COR-L47 (cell line): Measurements from ENCODE around the gene CAMSAP2.

Experiments used
- DNase-seq: peaks from one replicate; lab custom pipeline; 2025; lab: John Stamatoyannopoulos, UW

CAMSAP2 gene

DNA sequence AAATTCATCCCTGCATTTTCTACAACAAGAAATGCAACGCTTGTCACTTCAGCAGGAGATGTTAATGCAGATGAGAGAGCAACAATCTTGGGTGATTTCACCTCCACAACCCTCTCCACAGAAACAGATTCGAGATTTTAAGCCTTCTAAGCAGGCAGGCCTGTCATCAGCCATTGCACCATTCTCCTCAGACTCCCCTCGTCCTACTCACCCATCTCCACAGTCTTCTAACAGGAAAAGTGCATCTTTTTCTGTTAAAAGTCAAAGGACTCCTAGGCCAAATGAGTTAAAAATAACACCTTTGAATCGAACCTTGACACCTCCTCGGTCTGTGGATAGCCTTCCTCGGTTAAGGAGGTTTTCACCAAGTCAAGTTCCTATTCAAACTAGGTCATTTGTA lies 110.7 kb downstream of the CAMSAP2 start:
- no peak for DNase-seq

DNA sequence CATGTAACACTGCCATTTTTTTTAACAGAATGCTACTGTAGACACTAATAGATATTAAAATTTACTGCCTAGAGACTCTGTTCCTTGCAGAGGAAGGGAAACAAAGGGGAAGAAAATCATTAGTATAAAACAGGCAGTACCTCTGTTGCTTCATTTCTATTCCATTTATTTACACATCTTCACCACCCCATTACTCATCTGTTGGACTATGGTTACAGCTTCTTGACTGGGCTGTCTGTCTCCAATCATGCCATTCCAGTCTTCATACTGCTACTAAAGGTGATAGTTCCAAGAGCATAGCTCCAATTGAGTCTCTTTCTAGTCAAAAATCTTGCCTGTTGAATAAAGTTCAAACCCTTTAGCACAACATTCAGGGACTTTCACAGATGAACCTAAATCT lies 111.9 kb downstream of the CAMSAP2 start:
- DNase-seq: no peak

DNA sequence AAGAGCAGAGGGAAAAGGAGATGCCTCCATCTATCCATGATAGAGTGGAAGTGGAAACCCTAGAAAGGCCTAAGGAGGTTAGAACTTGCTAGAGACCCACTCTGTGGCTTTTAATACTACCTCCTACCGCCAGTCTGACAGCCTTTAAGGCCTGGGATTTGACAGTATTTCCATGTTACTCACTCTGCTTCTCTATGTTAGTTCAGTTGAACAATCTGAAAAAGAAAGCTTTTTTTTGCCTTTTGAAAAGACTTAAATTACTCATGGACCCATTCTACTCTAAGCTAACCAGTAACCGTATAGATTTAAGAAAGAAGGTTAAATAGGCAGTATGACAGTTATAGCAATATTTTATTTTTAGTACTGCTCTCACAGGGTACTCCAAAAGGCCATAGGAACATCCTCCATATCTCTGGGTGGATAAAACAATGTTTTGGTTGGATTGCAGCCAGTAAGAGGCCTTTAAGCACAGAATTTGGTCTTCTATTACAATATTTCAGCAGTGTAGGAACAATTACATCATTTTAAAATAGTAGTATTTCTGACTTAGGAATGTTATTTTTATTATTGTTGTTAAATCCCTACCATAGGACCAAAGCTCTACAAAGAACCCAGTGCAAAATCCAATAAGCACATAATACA lies 118.1 kb downstream of the CAMSAP2 start:
- no peak for DNase-seq

DNA sequence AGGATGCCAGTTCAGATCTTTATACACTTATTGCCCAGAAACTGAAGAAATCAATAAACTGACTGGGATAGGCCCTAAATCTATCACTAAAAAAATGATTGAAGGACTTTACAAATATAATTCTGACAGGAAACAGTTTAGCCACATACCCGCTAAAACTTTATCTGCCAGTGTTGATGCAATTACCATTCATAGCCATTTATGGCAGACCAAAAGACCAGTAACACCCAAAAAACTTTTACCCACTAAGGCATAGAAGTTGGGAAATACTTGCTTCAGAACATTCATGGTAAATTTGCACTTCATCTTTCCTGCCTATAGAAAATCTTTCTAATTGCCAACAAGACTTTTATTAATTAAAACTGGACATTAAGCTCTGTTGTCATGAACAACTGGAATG lies 119.1 kb downstream of the CAMSAP2 start:
- DNase-seq: no peak

DNA sequence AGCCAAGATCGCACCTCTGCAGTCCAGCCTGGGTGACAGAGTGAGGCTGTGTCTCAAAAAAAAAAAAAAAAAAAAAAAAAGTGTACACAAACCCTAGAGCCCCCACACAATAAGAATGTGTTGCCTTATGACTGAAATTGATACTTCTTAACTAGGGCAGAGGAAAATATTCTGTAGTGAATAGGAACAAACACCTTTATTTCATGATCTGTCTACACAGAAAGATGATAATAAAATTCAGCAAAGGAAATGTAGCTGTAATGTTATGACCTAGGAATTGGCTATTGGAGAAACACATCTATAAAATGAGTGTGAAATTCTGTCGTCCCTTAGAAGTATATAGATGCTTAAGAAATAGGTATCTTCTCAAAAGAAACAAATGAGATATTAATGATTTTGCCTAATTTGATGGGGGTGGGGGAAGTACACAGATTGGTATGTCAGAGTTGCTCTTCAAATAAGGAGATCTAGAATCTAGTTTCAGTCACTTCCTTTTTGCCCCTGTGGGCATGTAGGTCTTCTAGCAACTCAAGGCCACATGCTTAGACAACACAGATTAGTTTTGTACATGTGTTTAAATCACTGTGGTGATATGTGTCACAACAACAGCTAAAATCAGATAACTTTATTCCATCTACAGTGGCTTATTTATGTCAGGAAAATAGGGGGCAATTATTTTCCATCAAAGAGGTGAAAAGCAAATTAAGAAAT lies 123.4 kb downstream of the CAMSAP2 start:
- no peak for DNase-seq

DNA sequence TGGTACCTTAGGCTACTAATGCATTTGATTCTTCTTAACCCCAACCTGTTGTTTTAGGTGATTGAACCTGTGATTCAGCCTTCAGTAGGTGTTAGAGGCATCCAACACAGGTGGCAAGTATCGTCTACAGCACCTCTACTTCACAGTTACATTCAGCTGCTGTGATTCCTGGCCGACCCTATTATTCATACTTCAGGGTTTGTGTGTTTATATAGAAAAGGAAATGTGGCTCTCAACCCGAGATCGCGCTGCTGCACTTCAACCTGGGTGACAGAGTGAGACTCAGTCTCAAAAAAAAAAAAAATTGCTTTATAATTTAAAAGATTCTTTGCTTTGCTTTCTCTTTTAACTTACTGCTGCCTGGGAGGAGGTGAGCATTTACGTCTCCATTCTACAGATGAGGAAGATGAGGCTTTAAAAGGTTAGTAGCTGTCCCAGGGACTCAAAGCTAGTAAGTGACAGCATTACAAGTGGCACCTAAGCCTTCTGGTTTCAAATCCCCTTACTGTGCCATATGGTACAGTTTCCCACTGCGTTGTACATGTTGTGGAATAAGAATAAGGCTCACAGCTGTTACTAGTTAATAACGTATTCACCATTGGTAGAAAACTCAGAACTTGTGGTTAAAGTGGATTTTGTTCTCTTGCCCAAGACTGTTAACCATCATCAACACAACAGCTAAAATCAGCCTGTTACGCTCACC lies 124.2 kb downstream of the CAMSAP2 start:
- no peak for DNase-seq

DNA sequence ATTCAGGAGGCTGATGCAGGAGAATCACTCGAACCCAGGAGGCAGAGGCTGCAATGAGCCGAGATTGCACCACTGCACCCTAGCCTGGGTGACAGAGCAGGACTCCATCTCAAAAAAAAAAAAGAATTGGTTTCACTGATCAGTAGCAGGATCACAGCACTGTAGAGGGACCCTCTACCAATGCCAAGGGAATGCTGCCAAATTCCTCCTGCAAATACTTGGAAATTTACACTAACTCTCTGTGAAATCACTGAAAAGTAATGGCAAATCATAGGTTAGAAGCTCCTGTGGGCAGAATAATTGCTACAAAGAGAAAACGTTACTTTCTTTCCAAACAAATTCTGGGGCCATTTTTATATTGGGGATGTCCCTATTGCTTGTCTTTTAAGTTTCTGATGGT lies 127.4 kb downstream of the CAMSAP2 start:
- DNase-seq: no peak

DNA sequence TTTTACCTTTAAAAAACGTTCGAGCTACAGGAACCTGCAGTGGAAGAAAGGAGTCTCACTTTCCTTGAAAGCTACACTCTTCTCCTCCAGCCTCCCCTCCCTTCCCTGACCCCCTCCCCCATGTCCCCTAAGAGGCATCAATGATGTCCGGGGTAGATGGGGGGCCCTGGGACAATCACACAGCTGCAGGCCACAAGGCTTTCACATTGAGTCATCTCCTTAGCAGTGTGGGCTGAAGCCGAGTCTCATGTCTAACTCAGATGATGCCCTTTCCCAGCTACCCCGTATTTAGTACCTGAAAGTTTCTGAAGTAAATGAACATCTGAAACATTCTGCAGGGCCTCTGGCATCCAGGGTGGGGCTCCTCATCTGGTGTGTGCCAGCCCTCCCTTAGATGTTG lies 127.8 kb downstream of the CAMSAP2 start:
- DNase-seq: no peak

DNA sequence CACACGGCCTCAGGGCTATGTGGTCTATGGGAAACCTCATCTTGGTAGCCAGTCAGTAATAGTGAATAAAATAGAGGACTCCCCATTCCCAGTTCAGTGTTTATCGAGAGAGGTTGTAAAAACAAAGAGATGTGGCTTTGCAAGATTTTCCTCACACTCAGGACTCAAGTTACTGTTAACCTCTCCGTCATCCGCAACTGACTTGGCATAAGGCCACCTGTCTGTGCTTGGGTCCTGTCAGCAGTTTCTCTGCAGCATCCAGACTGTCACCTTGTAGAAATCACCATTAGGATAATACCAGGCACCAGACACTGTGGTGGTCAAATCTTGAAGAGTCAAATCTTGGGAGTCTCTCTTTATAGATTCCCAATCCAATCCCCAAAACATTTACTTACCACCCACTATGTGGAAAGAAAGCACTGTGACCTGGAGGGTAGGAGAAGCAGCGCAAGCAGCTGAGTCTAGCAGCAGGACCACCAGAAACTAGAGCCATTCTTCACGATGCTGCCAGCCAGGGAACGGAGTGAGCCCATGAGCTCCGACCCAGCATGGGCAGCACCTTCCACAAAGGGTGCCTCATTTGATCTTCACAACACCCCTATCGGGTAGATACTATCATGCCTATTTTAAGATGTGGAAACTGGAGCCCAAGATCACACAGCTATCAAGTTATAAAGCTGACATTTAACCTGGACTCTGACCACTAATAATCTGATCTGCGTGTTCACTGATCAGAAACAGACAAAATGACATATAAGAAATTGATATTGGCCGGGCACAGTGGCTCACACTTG lies 128.5 kb downstream of the CAMSAP2 start:
- DNase-seq: no peak

DNA sequence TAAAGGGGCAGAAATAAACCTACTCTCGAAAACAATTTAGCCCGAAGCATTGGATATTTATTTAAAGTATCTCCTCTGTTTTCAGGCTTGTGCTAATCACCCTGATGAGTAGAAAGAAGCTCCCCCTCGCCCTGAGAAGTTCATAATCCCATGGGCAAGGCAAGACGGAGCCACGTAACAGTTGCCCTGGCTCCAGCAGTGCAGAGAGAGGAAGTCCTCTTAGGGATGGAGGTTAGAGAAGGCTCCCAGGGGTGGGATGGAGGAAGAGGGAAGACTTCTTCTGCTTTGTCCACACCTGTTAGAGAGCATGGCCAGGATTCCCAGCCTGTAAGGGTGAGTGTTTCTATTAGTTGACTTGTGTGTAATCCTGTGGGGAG lies 130.7 kb downstream of the CAMSAP2 start:
- DNase-seq: no peak

DNA sequence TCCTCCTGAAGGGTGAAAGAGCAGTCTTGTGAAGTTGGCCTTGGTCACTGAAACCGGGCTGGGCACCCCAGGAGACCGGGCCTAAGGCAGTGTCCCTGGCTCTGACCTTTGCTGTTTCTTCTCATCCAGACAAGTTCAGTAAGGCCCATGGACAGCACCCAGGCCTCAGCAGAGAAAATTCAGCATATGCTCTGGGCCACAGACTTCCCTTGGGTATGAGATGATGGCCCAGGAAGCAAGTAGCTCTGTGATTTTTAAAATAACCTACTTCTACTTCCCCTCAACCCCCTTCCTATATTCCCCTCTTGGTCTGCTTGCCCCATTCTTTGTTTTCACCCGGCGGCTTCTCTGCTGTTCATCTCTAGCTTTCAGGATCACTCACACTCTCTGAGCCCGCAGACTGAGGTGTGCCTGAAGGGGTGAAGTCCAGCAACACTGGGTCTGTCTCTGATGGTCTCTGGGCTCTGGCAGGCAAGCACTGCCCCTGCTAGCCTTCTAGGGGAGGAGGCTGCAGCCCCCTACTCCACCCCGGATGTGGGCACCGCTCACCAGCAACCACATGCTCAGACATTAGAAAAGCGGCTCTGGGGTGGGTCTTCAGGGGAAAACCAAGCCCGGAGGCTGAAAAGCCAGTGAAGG lies 131.2 kb downstream of the CAMSAP2 start:
- DNase-seq: no peak

DNA sequence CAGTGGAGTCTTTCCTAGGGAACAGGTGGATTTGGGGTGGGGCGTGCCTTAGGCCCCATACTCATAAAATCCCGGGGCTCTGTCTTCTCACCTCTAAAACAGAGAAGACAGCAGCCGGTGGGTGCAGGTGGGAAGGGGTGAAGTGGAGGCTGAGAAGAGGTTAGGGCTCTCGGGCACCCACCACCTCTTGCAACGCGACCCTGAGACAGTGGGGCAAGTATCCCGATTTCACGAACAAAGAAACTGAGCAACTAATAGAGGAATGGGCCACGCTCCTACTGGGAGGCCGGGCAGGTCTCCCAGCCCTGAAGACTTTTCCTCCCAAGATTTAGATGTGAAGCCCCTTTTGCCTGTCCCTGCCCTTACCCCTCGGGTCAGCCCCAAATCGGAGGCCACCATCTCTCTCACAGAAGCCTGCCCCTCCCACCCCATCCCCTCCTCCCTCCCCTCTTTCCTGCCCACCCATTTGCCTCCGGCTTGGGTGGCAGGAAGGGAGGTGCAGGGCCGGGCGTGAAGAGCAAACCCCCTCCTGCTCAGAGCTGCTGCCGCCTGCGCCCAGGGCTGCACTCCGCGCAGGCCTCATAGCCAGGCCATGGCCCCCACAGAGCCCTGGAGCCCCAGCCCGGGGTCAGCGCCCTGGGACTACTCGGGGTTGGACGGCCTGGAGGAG lies 133.9 kb downstream of the CAMSAP2 start, which contains the start of gene GPR25:
TSS of gene GPR25 (plus strand) at position 536 of the 670 bp plus-strand sequence. CDS start at position 593, 57 bp downstream.
- no peak for DNase-seq

DNA sequence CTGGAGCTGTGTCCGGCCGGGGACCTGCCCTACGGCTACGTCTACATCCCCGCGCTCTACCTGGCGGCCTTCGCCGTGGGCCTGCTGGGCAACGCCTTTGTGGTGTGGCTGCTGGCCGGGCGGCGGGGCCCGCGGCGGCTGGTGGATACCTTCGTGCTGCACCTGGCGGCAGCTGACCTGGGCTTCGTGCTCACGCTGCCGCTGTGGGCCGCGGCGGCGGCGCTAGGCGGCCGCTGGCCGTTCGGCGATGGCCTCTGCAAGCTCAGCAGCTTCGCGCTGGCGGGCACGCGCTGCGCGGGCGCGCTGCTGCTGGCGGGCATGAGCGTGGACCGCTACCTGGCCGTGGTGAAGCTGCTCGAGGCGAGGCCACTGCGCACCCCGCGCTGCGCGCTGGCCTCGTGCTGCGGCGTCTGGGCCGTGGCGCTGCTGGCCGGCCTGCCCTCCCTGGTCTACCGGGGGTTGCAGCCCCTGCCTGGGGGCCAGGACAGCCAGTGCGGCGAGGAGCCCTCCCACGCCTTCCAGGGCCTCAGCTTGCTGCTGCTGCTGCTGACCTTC lies 134.5 kb downstream of the CAMSAP2 start:
- no peak for DNase-seq

DNA sequence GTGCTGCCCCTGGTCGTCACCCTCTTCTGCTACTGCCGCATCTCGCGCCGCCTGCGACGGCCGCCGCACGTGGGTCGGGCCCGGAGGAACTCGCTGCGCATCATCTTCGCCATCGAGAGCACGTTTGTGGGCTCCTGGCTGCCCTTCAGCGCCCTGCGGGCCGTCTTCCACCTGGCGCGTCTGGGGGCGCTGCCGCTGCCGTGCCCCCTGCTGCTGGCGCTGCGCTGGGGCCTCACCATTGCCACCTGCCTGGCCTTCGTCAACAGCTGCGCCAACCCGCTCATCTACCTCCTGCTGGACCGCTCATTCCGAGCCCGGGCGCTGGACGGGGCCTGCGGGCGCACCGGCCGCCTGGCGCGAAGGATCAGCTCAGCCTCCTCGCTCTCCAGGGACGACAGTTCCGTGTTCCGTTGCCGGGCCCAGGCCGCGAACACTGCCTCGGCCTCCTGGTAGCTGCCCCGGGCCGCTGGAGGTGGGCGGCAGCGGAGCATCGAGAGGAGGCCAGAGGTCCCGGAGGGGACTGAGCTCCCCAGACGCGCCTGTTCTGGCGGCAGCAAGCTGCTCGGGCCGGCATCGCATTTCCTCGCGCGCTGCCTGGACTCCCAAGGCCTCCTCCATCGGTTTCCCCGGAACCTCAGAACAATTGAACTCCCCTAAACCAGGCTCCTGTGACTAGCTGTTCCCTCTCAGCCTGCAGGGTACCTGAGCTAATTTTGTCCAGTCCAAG lies 135.1 kb downstream of the CAMSAP2 start:
- no peak for DNase-seq

DNA sequence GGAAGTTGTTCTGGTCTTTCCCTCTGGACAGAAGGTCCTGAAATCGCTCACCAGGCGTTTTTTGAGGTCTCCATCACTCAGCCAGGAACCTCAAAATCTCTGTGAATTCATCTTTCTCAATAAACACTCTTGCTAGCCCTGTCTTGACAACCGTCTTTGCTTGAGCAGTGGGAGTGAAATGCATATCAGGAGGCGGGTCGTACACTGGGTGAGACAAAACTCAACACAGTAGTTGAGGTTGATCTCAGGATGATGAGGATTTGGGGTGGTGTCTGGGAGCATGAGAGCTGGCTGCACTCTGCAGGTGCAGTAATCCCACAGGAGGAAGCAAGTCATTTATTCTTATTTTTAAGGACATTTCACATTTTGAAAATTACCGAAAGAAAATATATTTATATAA lies 136.0 kb downstream of the CAMSAP2 start:
- no peak for DNase-seq

DNA sequence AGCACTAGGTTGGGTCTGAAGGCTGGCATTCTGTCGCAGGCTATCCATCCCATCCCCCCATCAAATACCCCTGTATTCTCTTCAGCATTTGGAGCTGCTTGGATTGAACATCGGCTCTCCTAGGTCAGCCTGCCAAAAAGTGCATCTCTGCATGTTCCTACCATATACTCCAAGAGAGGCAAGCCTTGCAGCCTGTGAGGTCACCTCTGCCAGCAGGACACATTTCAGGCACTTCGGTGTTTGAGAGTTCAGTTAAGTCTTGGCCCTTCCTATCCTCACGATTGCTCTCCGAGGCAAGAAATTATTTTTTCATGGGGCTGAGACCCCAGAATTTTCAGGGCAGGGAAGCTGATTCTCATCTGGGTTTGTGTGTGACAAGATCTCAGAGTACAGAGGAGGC lies 136.7 kb downstream of the CAMSAP2 start:
- DNase-seq: no peak

DNA sequence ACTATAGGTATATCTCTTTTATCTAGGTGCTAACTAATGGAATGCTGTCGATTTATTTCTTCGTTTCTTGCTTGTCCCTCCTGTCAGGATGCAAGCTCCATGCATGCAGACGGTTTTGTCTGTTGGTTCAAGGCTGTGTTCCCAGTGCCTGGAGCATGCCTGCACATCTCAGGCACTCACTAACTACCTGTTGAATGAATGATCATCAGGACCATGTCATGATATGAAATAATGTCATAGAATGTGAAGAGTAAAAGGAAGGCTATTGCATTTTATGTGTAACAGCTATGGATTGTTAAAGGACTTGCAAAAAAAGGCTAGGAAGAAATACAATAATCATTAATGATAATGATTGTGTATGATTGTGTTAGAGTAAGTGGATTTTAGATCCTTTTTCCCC lies 138.3 kb downstream of the CAMSAP2 start:
- DNase-seq: no peak

DNA sequence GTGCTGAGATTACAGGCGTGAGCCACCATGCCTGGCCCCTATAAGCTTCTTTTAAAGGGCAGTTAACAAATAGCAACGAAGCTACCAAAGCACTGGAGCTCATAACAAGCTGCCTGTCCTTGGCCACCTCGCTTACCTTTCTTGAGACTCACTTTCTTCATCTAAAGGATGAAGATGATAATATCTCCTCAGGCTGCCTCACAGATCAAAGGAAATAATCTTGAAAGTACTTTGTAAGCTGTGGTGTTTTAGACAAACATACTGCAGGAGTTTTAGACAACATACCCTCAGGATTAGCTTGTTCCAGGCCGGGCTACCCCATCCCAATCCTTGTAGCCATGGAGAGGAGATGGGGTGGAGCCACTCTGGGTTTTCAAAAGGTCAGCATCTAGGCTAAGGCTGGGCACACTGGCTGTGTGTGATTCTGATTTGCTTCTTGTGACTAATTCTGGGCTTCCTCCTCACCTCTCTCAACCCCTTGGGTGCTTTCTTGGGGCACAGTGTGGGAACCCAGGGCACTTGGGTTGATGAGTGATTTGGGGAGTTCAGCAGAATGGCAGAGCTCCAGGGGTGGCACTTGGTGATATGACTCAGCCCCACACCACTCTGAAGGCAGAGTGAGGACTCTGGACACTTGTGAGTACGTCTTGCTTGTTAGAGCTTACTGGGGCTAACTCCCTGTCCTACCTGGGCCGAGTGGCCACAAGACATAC lies 139.3 kb downstream of the CAMSAP2 start:
- no peak for DNase-seq

DNA sequence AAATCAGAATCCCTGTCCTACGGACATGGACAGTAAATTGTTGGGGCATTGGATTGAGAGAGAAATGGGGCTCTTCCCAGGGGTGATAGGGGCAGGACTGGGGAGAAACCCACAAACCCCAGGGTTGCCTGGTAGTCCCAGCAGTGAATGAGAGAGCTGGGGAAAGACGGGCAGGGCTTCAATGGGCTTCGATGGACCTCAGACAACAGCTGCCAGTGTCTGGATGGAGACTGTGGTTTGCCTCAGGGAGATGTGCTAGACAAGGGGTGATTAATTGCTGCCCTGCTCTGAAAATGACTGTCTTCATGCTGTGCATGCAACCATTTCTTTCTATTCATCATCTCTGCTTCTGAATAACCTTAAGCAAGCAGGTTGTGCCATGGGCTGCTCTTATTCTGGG lies 141.5 kb downstream of the CAMSAP2 start:
- no peak for DNase-seq

DNA sequence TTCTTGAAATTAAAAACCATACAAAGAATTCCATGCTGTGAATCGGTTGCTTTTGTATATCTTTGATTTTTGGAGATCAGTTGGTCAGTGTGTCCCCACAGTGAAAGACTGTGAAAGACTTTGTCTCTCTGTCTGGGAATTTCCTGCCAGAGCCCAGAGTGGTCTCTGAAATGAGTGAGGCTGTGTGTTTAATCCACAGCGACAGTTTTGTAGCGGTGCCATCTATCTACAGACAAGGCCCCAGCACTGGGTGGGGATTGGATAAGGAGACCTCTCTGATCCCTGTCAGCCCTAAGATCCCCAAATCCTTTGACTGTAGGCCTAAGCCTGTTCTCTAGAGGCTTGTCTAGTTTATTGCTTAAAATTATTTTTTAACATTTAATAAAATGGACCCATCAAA lies 144.4 kb downstream of the CAMSAP2 start:
- no peak for DNase-seq
